Measurements from ENCODE around the gene TBL1X. TPM values are rescaled to one million over a fixed set of nuclear protein-coding genes. Genes with fewer than 3 reads are reported as not detected.

The TBL1X gene
- total and polyA plus RNA-seq, 2 donors (not counting 1 experiment from before 2014, with no cell fraction given): 8.8 to 65.1 TPM

GRCh38 chrX:9664224-9664623, 199.4 kb downstream of the TBL1X start:
- Mint-ChIP-seq H3K9me3 (ENCODE audit: insufficient read depth) (no peaks in the 10 kb centered on the region), H3K27me3 (no peaks in the 10 kb centered on the region), H3K27ac (no peak overlapping the region), H3K4me1 (peaks cover 7% of the 10 kb centered on the region), H3K4me3 (no peak overlapping the region)
- DNase-seq (no peak), ATAC-seq (ENCODE audit: low read depth) (no peak)
- no peak overlapping the region for H3K9ac ChIP-seq (ENCODE audit: low read length)
- no peak overlapping the region for H3K27ac ChIP-seq (ENCODE audit: low read length in 2 of 2)
- peaks cover 0 to 6% of the 10 kb centered on the region in 2 experiments for H3K36me3 ChIP-seq (replicated peaks in 1 of 2; ENCODE audit: control extremely low read depth in 1 of 2, control insufficient read depth in 1 of 2, extremely low read depth in 1 of 2, insufficient read depth in 2 of 2, low read length in 1 of 2)
- H3K79me2 ChIP-seq (ENCODE audit: control insufficient read depth, insufficient read depth, low read length): peaks cover 3% of the 10 kb centered on the region
- intact Hi-C loops (cut with micrococcal nuclease): no loop called here
- no peaks in the 10 kb centered on the region for H4K20me1 ChIP-seq (ENCODE audit: control insufficient read depth, insufficient read depth, low read length, poor library complexity, severe bottlenecking)
- no peaks in the 10 kb centered on the region for H3K27me3 ChIP-seq (replicated peaks in 1 of 4; ENCODE audit: control extremely low read depth in 1 of 4, control insufficient read depth in 3 of 4, insufficient read depth in 4 of 4, low read length in 3 of 4)
- WGBS (ENCODE audit: insufficient coverage): 95% methylated on average over 3 of the region's 6 CpGs
- CTCF ChIA-PET: no interaction called here
- H2AFZ ChIP-seq (ENCODE audit: insufficient read depth, low read depth, low read length, poor library complexity, severe bottlenecking): no peak overlapping the region
- POLR2A ChIA-PET: no interaction called here
- no peaks in the 10 kb centered on the region for H3K4me1 ChIP-seq (ENCODE audit: control insufficient read depth in 2 of 2, insufficient read depth in 2 of 2, low read length in 2 of 2)
- TF ChIP-seq EZH2 (IDR thresholded peaks at IDR 0.05; ENCODE audit: borderline replicate concordance, insufficient read depth, low read depth, low read length, poor library complexity, severe bottlenecking) (no peak), CTCF (IDR thresholded peaks at IDR 0.05) (no peak)
- H3K4me2 ChIP-seq (replicated peaks; ENCODE audit: low read depth, low read length, poor library complexity, severe bottlenecking): no peak overlapping the region
- no peaks in the 10 kb centered on the region for H3K9me3 ChIP-seq (ENCODE audit: control extremely low read depth in 1 of 3, control insufficient read depth in 2 of 3, insufficient read depth in 1 of 3, low read length in 2 of 3)
- no peak overlapping the region for H3K4me3 ChIP-seq (ENCODE audit: control extremely low read depth in 1 of 5, extremely low read depth in 1 of 5, insufficient read depth in 1 of 5, low read depth in 2 of 5, low read length in 4 of 5)

GRCh38 chrX:9665113-9665512, 200.3 kb downstream of the TBL1X start:
- POLR2A ChIA-PET: no interaction called here
- H3K9ac ChIP-seq (ENCODE audit: low read length): no peak overlapping the region
- H3K4me3 ChIP-seq (ENCODE audit: control extremely low read depth in 1 of 5, extremely low read depth in 1 of 5, insufficient read depth in 1 of 5, low read depth in 2 of 5, low read length in 4 of 5): no peak overlapping the region
- intact Hi-C loops (cut with micrococcal nuclease): no loop called here
- WGBS (ENCODE audit: insufficient coverage): no CpG with 5 or more reads among the region's 4 CpGs
- DNase-seq: no peak
- TF ChIP-seq CTCF (IDR thresholded peaks at IDR 0.05): no peak
- TF ChIP-seq EZH2 (IDR thresholded peaks at IDR 0.05; ENCODE audit: borderline replicate concordance, insufficient read depth, low read depth, low read length, poor library complexity, severe bottlenecking): no peak
- peaks cover 3% of the 10 kb centered on the region for H3K79me2 ChIP-seq (ENCODE audit: control insufficient read depth, insufficient read depth, low read length)
- Mint-ChIP-seq H3K27ac (no peak overlapping the region), H3K27me3 (no peaks in the 10 kb centered on the region), H3K4me3 (no peak overlapping the region), H3K9me3 (ENCODE audit: insufficient read depth) (no peaks in the 10 kb centered on the region), H3K4me1 (peaks cover 9% of the 10 kb centered on the region)
- no peaks in the 10 kb centered on the region for H3K4me1 ChIP-seq (ENCODE audit: control insufficient read depth in 2 of 2, insufficient read depth in 2 of 2, low read length in 2 of 2)
- no peak overlapping the region for H3K27ac ChIP-seq (ENCODE audit: low read length in 2 of 2)
- no peak for ATAC-seq (ENCODE audit: low read depth)
- CTCF ChIA-PET: no interaction called here
- no peaks in the 10 kb centered on the region for H3K27me3 ChIP-seq (replicated peaks in 1 of 4; ENCODE audit: control extremely low read depth in 1 of 4, control insufficient read depth in 3 of 4, insufficient read depth in 4 of 4, low read length in 3 of 4)
- no peaks in the 10 kb centered on the region for H3K9me3 ChIP-seq (ENCODE audit: control extremely low read depth in 1 of 3, control insufficient read depth in 2 of 3, insufficient read depth in 1 of 3, low read length in 2 of 3)
- no peak overlapping the region for H2AFZ ChIP-seq (ENCODE audit: insufficient read depth, low read depth, low read length, poor library complexity, severe bottlenecking)
- no peak overlapping the region for H3K4me2 ChIP-seq (replicated peaks; ENCODE audit: low read depth, low read length, poor library complexity, severe bottlenecking)
- H3K36me3 ChIP-seq (replicated peaks in 1 of 2; ENCODE audit: control extremely low read depth in 1 of 2, control insufficient read depth in 1 of 2, extremely low read depth in 1 of 2, insufficient read depth in 2 of 2, low read length in 1 of 2): peaks cover 0 to 6% of the 10 kb centered on the region in 2 experiments
- H4K20me1 ChIP-seq (ENCODE audit: control insufficient read depth, insufficient read depth, low read length, poor library complexity, severe bottlenecking): no peaks in the 10 kb centered on the region

Data from B cell (primary cell).